Gastroesophageal sphincter (tissue), 4 donors: ENCODE results near the gene CLEC10A. TPM values are rescaled to one million over a fixed set of nuclear protein-coding genes. Genes with fewer than 3 reads are reported as not detected.

Experiments used
- ATAC-seq: fragments of 150-250 bp; one replicate; pipeline ENCODE4 v1.9.1; 2016; ENCODE audit warnings: mild to moderate bottlenecking, moderate library complexity
- H3K27ac ChIP-seq, 4 donors: fragments of 200-600 bp; sonication (generic) in 3 of 4; 1 replicate in 3 of 4; 2 replicates in 1 of 4; pipeline ENCODE4 v1.5.1; 2016 to 2019
- H3K27me3 ChIP-seq: fragments of 200-600 bp; sonication (generic); one replicate; pipeline ENCODE4 v1.5.1; 2019
- H3K36me3 ChIP-seq, 2 donors: fragments of 200-600 bp; sonication (generic); one replicate each; pipeline ENCODE4 v1.5.1; 2019; ENCODE audit warnings: control low read depth in 1 of 2
- H3K4me1 ChIP-seq, 3 donors: fragments of 200-600 bp; sonication (generic); 1 replicate in 2 of 3; 2 replicates in 1 of 3; pipeline ENCODE4 v1.5.1; 2016 to 2019; ENCODE audit warnings: control low read depth in 2 of 3
- H3K4me3 ChIP-seq, 2 donors: fragments of 200-600 bp; sonication (generic); one replicate each; pipeline ENCODE4 v1.5.1; 2019; ENCODE audit warnings: mild to moderate bottlenecking in 1 of 2, moderate library complexity in 1 of 2
- H3K9me3 ChIP-seq, 3 donors: fragments of 200-600 bp; sonication (generic); one replicate each; pipeline ENCODE4 v1.5.1; 2017 to 2019; ENCODE audit warnings: control low read depth in 2 of 3
- CTCF ChIP-seq, 4 experiments: fragments of 200-600 bp in 2 of 4; fragments of 450-650 bp in 2 of 4; sonication (generic) in 1 of 4; IDR thresholded peaks; one replicate each; pipeline ENCODE4 v1.5.1; 2017 to 2019; ENCODE audit warnings: antibody characterized with exemption in 4 of 4, mild to moderate bottlenecking in 2 of 4, moderate library complexity in 2 of 4
- EP300 ChIP-seq: sonication (generic); formaldehyde crosslinking; IDR thresholded peaks from one replicate; pipeline ENCODE4 v1.6.1; 2017; ENCODE audit warnings: antibody characterized with exemption, mild to moderate bottlenecking
- POLR2A ChIP-seq, 2 donors: fragments of 450-650 bp; IDR thresholded peaks; one replicate each; pipeline ENCODE4 v1.6.1; 2017; ENCODE audit warnings: antibody characterized with exemption in 2 of 2, mild to moderate bottlenecking in 2 of 2, moderate library complexity in 1 of 2
- POLR2AphosphoS5 ChIP-seq: sonication (generic); formaldehyde crosslinking; IDR thresholded peaks from one replicate; pipeline ENCODE4 v1.6.1; 2017; ENCODE audit warnings: antibody characterized with exemption
- WGBS, 2 donors: methylation state at CpG; one replicate each; pipeline ENCODE4 v1.1.5; 2018; ENCODE audit warnings: low coverage in 1 of 2; 5-methylcytosine and 5-hydroxymethylcytosine counted together
- total RNA-seq, 4 donors: library from RNA; depleted of rRNA; stranded (reverse); fragments of >200 nt; gene quantifications; one replicate each; pipeline ENCODE4 v1.1.0, GENCODE V29; 2016

Gene CLEC10A
- total RNA-seq, 4 donors from 2014 or later, result 3.8 to 25.6 (median 11.3) TPM

- Histone ChIP-seq H3K4me1 (peaks cover 0 to 20% (median 0%) of the 10 kb centered on the region in 3 donors), H3K36me3 (no peaks in the 10 kb centered on the region), H3K4me3 (no peak overlapping the region), H3K27me3 (peaks cover 18% of the 10 kb centered on the region), H3K9me3 (no peaks in the 10 kb centered on the region), H3K27ac (no peak overlapping the region)
- 45 to 47% methylated on average over 6 to 7 of the region's 7 CpGs for WGBS, 2 donors
- TF ChIP-seq POLR2A (IDR thresholded peaks at IDR 0.05) (no peak), EP300 (no peak), POLR2AphosphoS5 (no peak), CTCF (IDR thresholded peaks at IDR 0.05) (no peak)
- no peak for ATAC-seq
Measured at GRCh38 chr17:7084088-7084487, 4.0 kb upstream of the CLEC10A start.

- no peak for TF ChIP-seq POLR2AphosphoS5
- no peak for TF ChIP-seq POLR2A (IDR thresholded peaks at IDR 0.05)
- TF ChIP-seq CTCF (IDR thresholded peaks at IDR 0.05), result no peak
- no peak for TF ChIP-seq EP300
- Histone ChIP-seq H3K9me3 (no peaks in the 10 kb centered on the region), H3K36me3 (no peaks in the 10 kb centered on the region), H3K27me3 (peaks cover 15% of the 10 kb centered on the region), H3K4me3 (no peak overlapping the region), H3K4me1 (peaks cover 0 to 20% (median 0%) of the 10 kb centered on the region in 3 donors), H3K27ac (no peak overlapping the region)
- no peak for ATAC-seq
- WGBS, 2 donors, result 67 to 73% methylated on average over 4 of the region's 4 CpGs
Measured at GRCh38 chr17:7083592-7083991, 3.5 kb upstream of the CLEC10A start.

GRCh38 chr17:7081341-7082062 lies 1.5 kb upstream of the CLEC10A start:
- Histone ChIP-seq H3K9me3 (no peaks in the 10 kb centered on the region), H3K36me3 (no peaks in the 10 kb centered on the region), H3K4me1 (peaks cover 0 to 20% (median 0%) of the 10 kb centered on the region in 3 donors), H3K27ac (no peak overlapping the region), H3K4me3 (no peak overlapping the region), H3K27me3 (peaks cover 27% of the 10 kb centered on the region)
- no peak for TF ChIP-seq EP300
- no peak for TF ChIP-seq POLR2AphosphoS5
- TF ChIP-seq CTCF (IDR thresholded peaks at IDR 0.05), result no peak
- TF ChIP-seq POLR2A (IDR thresholded peaks at IDR 0.05), result no peak
- WGBS, 2 donors, result 75 to 88% methylated on average over 2 to 14 of the region's 16 CpGs
- no peak for ATAC-seq

GRCh38 chr17:7080456-7081041 lies 498 bp upstream of the CLEC10A start:
- Histone ChIP-seq H3K4me1 (peaks cover 0 to 20% (median 0%) of the 10 kb centered on the region in 3 donors), H3K4me3 (peak overlapping the region in 1 of 2 donors; percentile 30), H3K9me3 (no peaks in the 10 kb centered on the region), H3K27me3 (peaks cover 18% of the 10 kb centered on the region), H3K27ac (peak overlapping the region in 3 of 4 donors; percentile 37 to 43 (median 42)), H3K36me3 (no peaks in the 10 kb centered on the region)
- WGBS, 2 donors, result 43 to 55% methylated on average over 4 of the region's 10 CpGs
- TF ChIP-seq EP300 (no peak), POLR2AphosphoS5 (peak; percentile 15), POLR2A (IDR thresholded peaks at IDR 0.05) (no peak), CTCF (IDR thresholded peaks at IDR 0.05) (no peak)
- ATAC-seq, result peak; percentile 88
